GM10248 (cell line): ENCODE results near the gene CGB8.
"Not testable (repeated sequence)": the region's sequence is repeated elsewhere in the genome, so short reads cannot be mapped to it uniquely, and the experiment has no call there.

ENCODE experiments used
- CTCF ChIA-PET: fragments of 300-600 bp; sonication (Branson Sonifier 250); formaldehyde crosslinking; extraction: SDS; loops from one replicate; lab custom pipeline; 2021; ENCODE audit warnings: antibody characterized with exemption; lab: Yijun Ruan, JAX
- POLR2A ChIA-PET: fragments of 350-650 bp; sonication (Branson Sonifier 250); formaldehyde crosslinking; extraction: SDS; loops from one replicate; lab custom pipeline; 2020; ENCODE audit warnings: antibody characterized with exemption; lab: Yijun Ruan, JAX
- DNase-seq: peaks from one replicate; pipeline ENCODE4 v3.0.0; 2012; ENCODE audit errors: extremely low spot score
- TF ChIP-seq, protein P1 (sequence below): IDR thresholded peaks from 2 replicates; pipeline ENCODE4 v1.5.1; 2012; ENCODE audit warnings: mild to moderate bottlenecking, low read depth; ENCODE audit errors: extremely low read depth, missing control alignments, control extremely low read depth

CGB8 gene

DNA sequence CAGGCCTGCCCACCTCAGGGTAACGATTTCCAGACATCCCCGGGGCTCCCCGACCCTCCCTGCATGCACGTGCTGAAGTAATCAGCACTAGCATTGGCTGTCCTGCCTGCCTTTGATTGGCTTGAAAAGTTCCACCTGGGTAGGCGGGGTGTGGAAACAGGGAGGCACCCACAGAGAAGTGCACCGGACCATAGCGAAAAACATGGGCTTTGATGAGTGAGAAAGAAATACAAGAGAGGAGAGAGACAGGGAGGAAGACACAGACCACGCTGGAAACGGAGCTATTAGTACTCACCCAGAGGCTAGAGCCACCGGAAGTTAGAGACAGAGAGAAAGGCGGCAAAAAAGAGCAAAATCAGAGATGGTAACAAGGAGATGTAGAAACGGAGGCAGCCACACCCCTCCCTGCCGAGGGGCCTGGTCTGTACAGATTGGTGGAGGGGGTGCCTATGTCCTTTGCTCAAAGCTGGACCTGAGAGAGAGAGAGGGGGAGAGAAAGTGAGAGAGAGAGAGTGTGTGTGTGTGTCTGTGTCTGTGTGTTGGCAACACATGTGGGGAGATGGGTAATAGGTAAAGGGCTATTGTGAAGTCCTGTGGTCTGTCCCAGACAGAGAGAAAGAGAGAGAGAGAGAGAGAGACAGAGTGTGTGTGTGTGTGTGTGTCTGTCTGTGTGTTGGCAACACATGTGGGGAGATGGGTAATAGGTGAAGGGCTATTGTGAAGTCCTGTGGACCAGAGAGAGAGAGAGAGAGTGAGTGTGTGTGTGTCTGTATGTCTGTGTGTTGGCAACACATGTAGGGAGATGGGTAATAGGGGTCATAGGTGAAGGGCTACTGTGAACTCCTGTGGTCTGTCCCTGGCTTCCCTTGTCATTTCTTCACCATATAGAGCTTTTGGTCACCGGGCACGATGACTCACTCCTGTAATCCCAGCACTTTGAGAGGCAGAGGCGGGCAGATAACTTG lies 27.7 kb downstream of the CGB8 start:
- no peak for DNase-seq
- POLR2A ChIA-PET = no interaction called here

DNA sequence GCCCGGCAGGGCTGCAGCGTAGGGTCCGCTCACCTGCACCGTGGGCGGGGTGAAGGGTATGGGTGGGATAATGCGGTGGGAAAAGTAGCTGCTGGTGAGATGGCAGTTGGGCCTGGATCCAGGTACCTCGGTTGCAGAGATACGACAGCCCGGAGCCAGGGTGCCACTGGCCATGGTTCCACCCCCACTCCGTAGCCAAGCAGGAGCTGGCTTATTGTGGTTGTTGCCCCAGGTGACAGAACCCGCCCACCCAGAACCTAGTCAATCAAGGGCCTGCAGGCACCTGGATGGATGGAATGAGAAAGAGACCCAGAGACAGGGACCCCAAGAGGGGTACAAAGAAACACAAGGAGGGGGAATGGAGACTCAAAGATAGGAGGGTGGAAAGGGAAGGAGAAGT lies 28.6 kb downstream of the CGB8 start:
- ChIA-PET CTCF (interaction anchor here (1.2 to 3.6 kb wide), 6 partner anchors 20 to 307 kb away, joined by 3 to 28 read pairs (median 4); partner anchors contain the start of gene RUVBL2), POLR2A (interaction anchor here (0.6 kb wide), 1 partner anchor 27 kb away, joined by 3 read pairs; the partner anchor contains the start of gene GYS1)
- no peak for DNase-seq
- TF ChIP-seq, protein P1, sequence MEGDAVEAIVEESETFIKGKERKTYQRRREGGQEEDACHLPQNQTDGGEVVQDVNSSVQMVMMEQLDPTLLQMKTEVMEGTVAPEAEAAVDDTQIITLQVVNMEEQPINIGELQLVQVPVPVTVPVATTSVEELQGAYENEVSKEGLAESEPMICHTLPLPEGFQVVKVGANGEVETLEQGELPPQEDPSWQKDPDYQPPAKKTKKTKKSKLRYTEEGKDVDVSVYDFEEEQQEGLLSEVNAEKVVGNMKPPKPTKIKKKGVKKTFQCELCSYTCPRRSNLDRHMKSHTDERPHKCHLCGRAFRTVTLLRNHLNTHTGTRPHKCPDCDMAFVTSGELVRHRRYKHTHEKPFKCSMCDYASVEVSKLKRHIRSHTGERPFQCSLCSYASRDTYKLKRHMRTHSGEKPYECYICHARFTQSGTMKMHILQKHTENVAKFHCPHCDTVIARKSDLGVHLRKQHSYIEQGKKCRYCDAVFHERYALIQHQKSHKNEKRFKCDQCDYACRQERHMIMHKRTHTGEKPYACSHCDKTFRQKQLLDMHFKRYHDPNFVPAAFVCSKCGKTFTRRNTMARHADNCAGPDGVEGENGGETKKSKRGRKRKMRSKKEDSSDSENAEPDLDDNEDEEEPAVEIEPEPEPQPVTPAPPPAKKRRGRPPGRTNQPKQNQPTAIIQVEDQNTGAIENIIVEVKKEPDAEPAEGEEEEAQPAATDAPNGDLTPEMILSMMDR = no peak

More for the DNA sequence above, 27.7 kb downstream of the CGB8 start:
- TF ChIP-seq, protein P1 = no peak
- CTCF ChIA-PET = interaction anchor here (1.2 to 1.8 kb wide), 3 partner anchors 23 to 48 kb away, joined by 3 to 7 read pairs (median 4); partner anchors contain the start of gene RUVBL2

DNA sequence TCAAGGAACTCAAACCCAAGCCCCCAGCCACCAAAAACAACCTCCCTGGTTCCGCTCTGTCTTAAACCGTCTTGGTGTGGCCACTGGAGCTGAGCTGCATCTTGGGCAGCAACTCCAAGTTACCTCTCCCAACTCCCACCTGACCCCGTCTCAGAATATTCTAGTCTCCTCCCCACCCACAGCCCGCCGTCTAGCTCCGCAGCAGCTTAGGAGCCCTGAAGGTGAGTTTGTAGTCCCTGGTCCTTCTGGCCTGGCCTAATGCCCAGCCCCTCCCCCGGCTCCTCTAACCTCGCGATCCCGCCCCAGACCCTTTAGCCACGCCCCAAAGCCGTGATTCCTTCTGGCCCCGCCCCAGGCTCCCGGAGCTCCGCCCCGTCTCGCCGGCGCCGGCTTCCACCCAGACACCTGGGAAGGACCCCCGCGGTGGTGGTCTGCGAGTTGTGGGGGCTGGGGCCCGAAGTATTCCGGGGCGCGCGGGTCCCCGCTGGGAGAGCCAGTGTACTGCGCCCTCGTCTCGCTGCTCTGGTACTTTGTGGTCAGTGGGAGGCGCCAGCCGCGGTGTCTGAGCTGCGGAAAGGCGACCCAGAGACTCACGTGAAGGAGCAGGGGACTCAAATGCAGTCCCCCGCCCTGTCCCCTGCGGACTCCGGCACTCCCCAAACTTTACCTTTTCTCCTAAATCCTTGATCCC lies 29.5 kb downstream of the CGB8 start:
- ChIA-PET POLR2A (interaction anchor here (1.0 to 1.2 kb wide), 2 partner anchors 20 to 76 kb away, joined by 3 read pairs; no protein-coding TSS in a partner anchor), CTCF (interaction anchor here (0.6 to 3.6 kb wide), 10 partner anchors 11 to 306 kb away, joined by 3 to 28 read pairs (median 3); partner anchors contain the start of genes CGB2, GYS1 and RUVBL2)
- DNase-seq = peak; percentile 84
- TF ChIP-seq, protein P1 = peak; percentile 5

DNA sequence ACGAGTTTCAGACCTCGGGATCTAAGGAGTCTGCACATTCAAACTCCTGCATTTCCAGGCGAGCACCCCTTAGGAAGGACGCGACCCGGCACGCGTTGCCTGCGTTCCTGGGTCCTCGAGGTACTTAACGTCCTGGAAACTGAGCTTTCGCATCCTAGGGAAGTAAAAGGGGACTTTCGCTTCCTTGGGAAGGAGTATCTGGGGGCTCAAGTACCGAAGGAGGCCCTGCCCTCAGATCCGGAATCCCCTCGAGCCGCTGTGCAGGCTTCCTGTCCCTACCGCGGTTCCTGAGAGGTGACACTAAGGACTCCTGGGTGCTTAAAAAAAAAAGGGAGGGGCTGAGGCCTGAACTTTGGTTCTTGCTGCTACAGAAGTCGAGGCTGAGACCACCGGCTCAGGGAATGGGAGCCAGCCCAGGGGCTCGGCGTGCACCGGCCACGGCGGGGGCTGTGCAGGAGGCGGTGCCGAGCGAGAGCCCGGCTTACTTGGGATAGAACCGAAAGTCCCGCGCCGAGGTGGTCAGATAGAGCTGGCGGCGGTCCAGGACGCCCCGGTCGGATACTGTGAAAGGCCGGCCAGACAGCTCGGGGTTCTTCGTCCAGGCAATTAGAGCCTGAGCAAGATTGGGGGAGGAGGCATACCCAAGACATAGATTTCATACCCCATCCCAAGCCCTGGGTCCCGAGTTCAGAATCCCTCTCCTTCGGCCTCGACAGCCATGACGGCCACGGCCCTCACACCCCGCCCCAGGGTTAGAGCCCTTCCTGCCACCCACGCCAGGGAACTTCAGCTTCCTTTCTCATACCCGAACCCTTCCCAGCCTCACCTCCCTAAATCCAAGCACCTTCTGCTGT lies 30.3 kb downstream of the CGB8 start:
- POLR2A ChIA-PET = interaction anchor here (1.0 to 1.2 kb wide), 2 partner anchors 19 to 76 kb away, joined by 3 read pairs; no protein-coding TSS in a partner anchor
- CTCF ChIA-PET = interaction anchor here (0.6 to 3.6 kb wide), 12 partner anchors 10 to 283 kb away, joined by 3 to 28 read pairs (median 5); partner anchors contain the start of genes CGB2, GYS1 and RUVBL2
- not testable (repeated sequence) for DNase-seq

DNA sequence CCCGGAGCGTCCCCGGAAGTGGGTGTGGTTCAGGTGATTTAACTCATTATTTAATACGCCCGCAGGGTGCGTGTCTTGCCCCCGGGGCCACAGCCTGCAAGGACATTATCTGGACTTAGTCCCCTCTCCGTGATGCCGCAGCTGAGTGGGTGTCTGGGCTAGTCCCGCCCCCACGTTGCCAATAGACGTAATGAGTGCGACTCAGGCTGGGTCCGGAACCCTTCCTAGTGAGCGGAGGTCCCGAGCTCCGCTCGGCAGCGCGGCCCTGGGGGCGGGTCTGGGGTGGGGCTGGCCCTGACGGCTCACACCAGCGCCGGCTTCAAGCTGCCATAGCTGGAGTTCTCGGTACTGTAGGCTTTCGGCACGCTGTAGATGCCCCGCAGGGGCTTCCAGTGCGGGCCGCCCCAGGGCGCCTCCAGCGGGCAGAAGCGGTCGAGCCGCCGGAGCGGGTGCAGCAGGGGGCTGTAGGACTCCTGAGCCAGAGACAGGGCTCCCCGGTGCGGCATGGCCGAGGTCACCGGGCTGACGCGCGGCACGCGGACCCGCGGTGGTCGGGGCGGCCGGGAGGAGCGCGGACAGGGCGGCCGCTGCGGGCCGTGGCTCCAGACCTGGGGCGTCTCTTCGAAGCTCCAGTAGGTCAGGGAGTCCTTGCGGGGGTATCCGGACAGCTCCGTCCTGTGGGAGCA lies 31.1 kb downstream of the CGB8 start:
- ChIA-PET POLR2A (interaction anchor here (0.6 kb wide), 1 partner anchor 143 kb away, joined by 6 read pairs; no protein-coding TSS in a partner anchor), CTCF (interaction anchor here (1.1 to 3.6 kb wide), 8 partner anchors 9 to 89 kb away, joined by 3 to 28 read pairs (median 5); partner anchors contain the start of genes GYS1 and RUVBL2)
- DNase-seq = peak; percentile 79
- TF ChIP-seq, protein P1 = peak; percentile 53
